ENCODE results near the gene ATP10A.
"Not testable (repeated sequence)": the region's sequence is repeated elsewhere in the genome, so short reads cannot be mapped to it uniquely, and the experiment has no call there.

ATP10A gene

DNA sequence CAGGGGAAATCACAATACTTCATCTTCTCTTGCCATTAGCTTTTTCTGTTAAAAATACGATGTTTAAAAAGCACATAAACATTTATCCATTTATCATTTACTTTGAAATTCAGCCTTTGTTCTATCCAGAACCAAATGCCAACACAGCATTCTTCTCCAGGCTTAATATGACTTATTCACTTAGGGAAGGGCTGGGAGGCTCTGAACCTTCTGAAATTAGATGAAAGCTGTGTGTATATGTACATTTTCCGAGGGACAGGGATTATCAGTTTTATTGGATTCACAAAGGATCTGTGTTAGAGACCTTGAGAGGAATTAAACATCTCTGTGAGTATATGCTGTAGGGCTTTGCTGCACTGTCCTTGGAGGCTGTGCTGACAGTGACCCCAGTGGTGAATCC is 213.7 kb downstream of the ATP10A start:
- no peak for DNase-seq (ENCODE audit: low spot score)

- DNase-seq (ENCODE audit: low spot score), result no peak
These were observed 220.0 kb downstream of the ATP10A start for GRCh38 chr15:25643120-25643519.

DNA sequence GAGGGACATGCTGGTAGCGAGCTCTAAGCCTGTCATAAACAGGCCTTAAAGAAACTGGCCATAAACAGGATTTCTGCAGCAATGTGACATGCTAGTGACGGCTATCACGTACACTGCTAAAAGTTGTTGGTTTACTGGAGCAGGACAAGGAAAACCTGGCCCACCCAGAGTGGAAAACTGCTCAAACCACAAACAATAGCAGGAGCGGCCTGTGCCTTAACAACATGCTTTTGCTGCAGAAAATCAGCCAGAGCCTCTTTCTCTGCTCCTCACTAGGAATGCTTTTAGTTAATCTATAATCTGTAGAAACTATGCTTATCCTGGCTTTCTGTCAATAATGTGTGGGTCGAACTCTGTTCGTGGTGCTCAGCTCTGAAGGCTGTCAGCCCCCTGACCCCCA is 221.4 kb downstream of the ATP10A start:
- no peak for DNase-seq (ENCODE audit: low spot score)

DNA sequence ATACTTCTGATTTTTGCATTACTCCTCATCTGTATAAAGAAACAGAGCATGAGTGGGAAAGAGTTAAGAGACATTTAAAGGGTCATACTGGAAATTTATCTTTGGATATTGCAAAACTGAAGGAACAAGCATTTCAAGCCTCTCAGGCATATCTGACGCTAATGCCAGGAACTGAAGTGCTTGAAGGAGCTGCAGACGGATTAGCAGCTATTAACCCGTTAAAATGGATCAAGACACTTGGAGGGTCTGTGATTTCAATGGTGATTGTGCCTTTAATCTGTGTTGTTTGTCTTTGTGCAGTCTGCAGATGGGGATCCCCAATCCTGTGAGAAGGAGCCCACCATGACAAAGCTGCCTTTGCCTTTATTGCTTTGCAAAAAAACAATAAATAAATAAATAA is 221.8 kb downstream of the ATP10A start:
- no peak for DNase-seq (ENCODE audit: low spot score)

- DNase-seq (ENCODE audit: low spot score), result not testable (repeated sequence)
These were observed 222.2 kb downstream of the ATP10A start for GRCh38 chr15:25640959-25641358.

DNA sequence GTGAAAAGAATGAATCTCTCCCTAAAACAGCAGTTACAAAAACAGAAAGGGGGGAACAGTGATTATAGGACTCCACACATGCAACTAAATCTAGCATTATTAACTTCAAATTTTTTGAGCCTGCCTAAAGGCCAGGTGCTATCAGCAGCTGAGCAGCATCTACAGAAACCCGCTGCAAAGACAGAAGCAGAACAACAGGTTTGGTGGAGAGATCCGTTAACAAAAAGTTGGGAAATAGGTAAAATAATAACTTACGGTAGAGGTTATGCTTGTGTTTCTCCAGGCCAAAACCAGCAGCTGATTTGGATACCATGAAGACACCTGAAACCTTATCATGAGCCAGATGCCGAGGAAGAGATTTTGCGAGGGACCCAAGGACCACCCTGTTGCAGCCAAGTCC is 222.7 kb downstream of the ATP10A start:
- DNase-seq (ENCODE audit: low spot score), result no peak

DNA sequence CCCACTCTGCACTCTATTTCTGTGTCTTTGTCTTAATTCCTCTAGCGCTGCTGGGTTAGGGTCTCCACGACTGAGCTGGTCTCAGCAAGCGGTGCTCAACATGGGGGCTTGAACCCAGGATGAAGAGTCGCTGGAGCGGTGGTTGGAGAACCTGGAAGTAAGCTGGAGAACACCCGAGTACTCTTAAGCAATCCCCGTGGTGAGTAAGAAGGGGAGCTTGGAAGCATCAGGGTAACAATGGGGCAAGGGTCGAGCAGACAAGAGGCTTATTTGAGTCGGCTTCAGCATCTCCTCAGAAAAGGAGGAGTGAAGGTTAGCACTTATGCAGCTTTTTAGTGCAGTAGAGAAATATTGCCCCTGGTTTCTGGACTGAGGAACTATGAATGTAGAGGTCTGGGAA is 226.6 kb downstream of the ATP10A start:
- DNase-seq (ENCODE audit: low spot score), result not testable (repeated sequence)

- no peak for DNase-seq (ENCODE audit: low spot score)
These were observed 227.9 kb downstream of the ATP10A start for GRCh38 chr15:25635191-25635590.

- DNase-seq (ENCODE audit: low spot score), result no peak
These were observed 229.3 kb downstream of the ATP10A start for GRCh38 chr15:25633862-25634261.

DNA sequence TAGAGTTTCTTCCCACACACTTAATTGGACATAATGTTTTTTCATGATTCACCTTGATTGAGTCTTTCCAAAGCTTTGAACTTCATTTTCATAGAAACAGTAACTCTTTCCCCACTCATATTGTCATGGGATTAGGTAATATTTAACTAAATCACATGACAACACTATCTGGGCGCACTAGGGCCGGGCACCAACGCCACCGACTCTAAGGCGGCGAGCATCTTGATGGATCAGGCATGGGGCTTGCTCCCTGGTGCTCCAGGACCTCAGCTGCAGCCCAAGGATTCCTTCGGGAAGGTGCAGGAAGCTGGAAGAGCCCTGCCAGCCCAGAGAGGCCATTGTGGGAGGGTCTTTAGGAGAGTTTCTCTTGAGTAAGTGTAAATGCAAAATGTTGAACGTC is 231.2 kb downstream of the ATP10A start:
- DNase-seq (ENCODE audit: low spot score), result no peak
